Neural crest cell (in vitro differentiated cells): ENCODE results near the gene GDF7. TPM values are rescaled to one million over a fixed set of nuclear protein-coding genes. Genes with fewer than 3 reads are reported as not detected.

Experiments
- DNase-seq: peaks from one replicate; pipeline ENCODE4 v3.0.0; 2021; ENCODE audit warnings: low read depth, mixed read lengths, low spot score
- H3K27ac Mint-ChIP-seq: one replicate; pipeline ENCODE4 v1.8.0; 2021; ENCODE audit warnings: mild to moderate bottlenecking, mixed read lengths; ENCODE audit not compliant: unreplicated experiment
- H3K27me3 Mint-ChIP-seq: 2 replicates; pipeline ENCODE4 v1.8.0; 2021; ENCODE audit warnings: low read depth, mild to moderate bottlenecking, mixed read lengths
- H3K36me3 Mint-ChIP-seq: 2 replicates; pipeline ENCODE4 v1.8.0; 2021; ENCODE audit warnings: low read depth, mild to moderate bottlenecking, mixed read lengths
- H3K4me1 Mint-ChIP-seq: 2 replicates; pipeline ENCODE4 v1.8.0; 2021; ENCODE audit warnings: mixed read lengths
- H3K4me3 Mint-ChIP-seq: one replicate; pipeline ENCODE4 v1.8.0; 2021; ENCODE audit warnings: mild to moderate bottlenecking, mixed read lengths
- H3K9me3 Mint-ChIP-seq: 2 replicates; pipeline ENCODE4 v1.8.0; 2021; ENCODE audit warnings: mixed read lengths
- total RNA-seq: library from RNA; stranded (reverse); gene quantifications from 2 replicates; pipeline ENCODE4 v1.2.1, GENCODE V29; 2021
- TF ChIP-seq, protein P1 (sequence below): fragments of 200-600 bp; sonication (generic); conservative IDR thresholded peaks from 2 replicates; pipeline ENCODE4 v1.5.0; 2021; ENCODE audit warnings: antibody characterized with exemption, mild to moderate bottlenecking

GDF7 gene
- total RNA-seq, 1 donor from 2014 or later: 0.40 TPM

DNA sequence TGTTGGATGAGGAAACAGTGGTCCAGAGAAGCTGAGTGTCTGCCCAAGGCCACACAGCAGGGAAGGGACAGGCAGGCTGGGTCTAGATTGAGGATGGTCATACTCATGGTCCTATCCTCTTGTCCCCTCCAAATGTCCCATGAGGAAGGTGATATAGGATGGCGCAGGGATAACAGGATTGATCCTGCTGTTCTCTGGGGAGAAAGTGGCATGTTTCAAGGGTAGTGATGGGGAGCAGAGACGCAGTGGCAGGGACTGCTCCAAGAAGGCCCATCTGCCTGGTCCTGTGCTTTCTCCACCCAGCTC is 40.6 kb upstream of the GDF7 start:
- DNase-seq: no peak
- Mint-ChIP-seq H3K27ac (peak overlapping the region; percentile 32), H3K27me3 (peaks cover 2% of the 10 kb centered on the region), H3K4me1 (peaks cover 46% of the 10 kb centered on the region), H3K9me3 (no peaks in the 10 kb centered on the region), H3K36me3 (no peaks in the 10 kb centered on the region), H3K4me3 (no peak overlapping the region)
- TF ChIP-seq, protein P1, sequence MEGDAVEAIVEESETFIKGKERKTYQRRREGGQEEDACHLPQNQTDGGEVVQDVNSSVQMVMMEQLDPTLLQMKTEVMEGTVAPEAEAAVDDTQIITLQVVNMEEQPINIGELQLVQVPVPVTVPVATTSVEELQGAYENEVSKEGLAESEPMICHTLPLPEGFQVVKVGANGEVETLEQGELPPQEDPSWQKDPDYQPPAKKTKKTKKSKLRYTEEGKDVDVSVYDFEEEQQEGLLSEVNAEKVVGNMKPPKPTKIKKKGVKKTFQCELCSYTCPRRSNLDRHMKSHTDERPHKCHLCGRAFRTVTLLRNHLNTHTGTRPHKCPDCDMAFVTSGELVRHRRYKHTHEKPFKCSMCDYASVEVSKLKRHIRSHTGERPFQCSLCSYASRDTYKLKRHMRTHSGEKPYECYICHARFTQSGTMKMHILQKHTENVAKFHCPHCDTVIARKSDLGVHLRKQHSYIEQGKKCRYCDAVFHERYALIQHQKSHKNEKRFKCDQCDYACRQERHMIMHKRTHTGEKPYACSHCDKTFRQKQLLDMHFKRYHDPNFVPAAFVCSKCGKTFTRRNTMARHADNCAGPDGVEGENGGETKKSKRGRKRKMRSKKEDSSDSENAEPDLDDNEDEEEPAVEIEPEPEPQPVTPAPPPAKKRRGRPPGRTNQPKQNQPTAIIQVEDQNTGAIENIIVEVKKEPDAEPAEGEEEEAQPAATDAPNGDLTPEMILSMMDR: no peak

DNA sequence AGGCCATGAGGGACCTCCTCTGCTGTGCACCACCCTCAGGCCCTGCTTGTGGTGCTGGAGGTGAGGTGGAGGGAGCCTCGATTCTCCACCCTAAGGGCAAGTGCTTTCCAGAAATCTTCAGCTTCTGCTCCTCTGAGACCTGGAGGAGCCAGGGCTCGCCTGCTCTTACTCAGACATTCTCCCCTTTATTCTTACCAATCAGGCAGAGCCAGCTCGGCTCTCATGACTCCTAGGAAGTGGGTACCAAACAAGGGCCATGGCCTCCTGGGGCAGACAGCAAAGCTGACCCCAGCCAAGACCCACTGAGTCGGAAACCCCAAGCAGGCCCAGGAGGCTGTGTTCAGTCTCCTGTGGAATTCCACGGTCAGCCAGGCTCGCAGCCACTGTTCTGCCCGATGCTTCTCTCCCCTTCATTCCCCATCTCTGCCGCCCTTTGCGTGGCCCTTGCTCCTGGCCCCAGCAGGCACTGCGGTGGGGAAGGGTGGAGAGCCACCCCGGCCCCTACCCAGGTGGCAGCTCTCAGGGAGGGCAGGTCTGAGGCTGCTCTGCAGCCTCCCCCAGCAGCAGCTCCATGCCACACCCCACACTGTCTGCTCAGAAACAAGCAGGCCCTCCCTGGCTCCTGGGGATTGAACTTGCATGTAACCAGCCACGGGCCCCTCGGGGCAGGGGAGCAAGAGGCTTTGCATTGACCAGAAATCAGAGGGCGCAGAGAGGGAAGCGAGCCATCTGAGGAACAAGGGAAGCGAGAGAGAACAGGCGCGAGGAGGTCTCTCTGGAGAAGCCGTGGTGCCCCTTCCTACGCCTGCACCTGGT is 40.0 kb upstream of the GDF7 start:
- TF ChIP-seq, protein P1: no peak

DNA sequence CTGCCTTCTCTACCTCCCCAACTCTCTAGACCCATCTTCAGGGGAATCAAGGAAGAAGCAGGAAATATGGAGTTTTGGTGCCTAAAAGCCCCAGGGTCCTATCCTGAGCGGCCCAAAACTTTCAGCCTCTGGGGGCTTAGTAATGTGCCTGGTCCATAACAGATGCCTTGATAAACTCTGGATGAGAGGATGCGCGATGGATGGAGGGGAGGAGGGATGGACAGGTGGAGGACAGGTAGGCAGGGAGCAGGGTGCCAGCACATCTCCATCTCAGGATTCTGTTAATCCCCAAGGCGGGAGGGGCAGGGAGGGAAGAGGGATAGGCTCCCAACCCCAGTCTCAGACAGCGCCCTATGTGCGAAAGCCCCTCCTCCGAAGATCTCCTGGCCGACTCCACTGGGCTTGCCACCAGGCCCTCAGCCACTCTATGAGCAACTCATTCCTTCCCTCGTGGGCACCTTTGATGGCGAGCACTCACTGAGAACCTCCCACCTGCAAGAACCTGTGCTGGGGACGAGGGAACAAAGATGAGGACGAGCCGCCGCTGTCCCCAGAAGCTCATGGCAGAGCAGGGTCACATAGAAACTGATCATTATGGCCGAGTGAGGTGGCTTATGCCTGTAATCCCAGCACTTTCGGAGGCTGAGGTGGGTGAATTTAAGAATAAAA is 39.1 kb upstream of the GDF7 start:
- Mint-ChIP-seq H3K27me3 (peaks cover 2% of the 10 kb centered on the region), H3K27ac (peak overlapping the region; percentile 67), H3K9me3 (no peaks in the 10 kb centered on the region), H3K4me3 (no peak overlapping the region), H3K36me3 (no peaks in the 10 kb centered on the region), H3K4me1 (peaks cover 45% of the 10 kb centered on the region)
- TF ChIP-seq, protein P1: no peak
- no peak for DNase-seq

More for the DNA sequence above, 40.0 kb upstream of the GDF7 start:
- H3K4me1 Mint-ChIP-seq: peaks cover 46% of the 10 kb centered on the region
- H3K9me3 Mint-ChIP-seq: no peaks in the 10 kb centered on the region
- H3K27ac Mint-ChIP-seq: peak overlapping the region; percentile 67
- no peak overlapping the region for H3K4me3 Mint-ChIP-seq
- H3K36me3 Mint-ChIP-seq: no peaks in the 10 kb centered on the region
- DNase-seq: no peak
- peaks cover 2% of the 10 kb centered on the region for H3K27me3 Mint-ChIP-seq

DNA sequence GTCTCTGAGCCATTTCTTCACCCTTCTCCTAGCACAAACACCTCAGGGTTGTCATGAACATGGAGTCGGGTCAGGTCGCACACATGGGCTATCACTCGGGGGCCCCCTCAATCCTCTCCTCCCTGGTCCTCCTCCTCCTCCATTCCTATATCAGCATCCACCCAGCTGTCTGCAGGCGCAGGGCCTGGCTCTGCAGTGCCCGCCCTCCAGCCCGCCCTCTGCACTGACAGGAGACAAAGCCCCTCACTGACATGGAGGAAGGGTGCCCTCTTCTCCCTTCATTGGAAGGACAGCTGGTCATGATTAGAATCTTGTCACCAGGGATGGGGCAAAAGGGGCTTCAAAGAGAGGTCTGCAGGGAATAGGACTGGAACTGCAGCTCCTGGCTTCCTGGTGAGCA is 37.8 kb upstream of the GDF7 start:
- Mint-ChIP-seq H3K27ac (no peak overlapping the region), H3K36me3 (no peaks in the 10 kb centered on the region), H3K9me3 (no peaks in the 10 kb centered on the region), H3K27me3 (peaks cover 2% of the 10 kb centered on the region), H3K4me3 (no peak overlapping the region), H3K4me1 (peaks cover 40% of the 10 kb centered on the region)
- TF ChIP-seq, protein P1: no peak
- DNase-seq: no peak

DNA sequence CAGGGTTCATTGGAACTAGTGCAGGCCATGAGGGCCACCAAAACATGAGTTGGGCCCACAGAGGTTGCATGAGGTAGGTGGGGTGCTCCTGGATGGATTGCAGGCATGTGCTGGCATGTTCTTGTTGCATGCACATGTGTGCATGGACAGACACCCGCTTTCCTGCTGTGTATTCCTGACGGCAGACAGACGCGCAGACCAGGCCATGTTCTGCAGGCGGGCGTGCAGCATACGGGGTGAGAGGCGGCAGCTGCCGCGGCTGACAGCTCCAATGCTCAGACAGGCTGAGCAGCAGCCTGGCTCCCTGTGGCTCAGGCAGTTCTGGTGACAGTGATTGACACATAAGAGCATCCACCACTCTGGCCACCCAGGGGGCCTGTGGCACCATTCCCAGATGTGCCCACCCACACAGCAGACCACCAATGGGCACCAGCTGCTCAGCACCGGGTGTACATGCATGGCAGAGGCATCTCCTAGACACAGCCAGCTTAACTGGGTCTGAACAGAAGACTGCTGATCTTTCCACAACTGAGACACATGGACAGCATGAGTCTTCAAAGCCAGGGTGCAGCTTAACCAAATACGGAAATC is 37.3 kb upstream of the GDF7 start:
- DNase-seq: no peak
- H3K4me1 Mint-ChIP-seq: peaks cover 40% of the 10 kb centered on the region
- no peaks in the 10 kb centered on the region for H3K9me3 Mint-ChIP-seq
- no peaks in the 10 kb centered on the region for H3K36me3 Mint-ChIP-seq
- H3K4me3 Mint-ChIP-seq: no peak overlapping the region
- TF ChIP-seq, protein P1: no peak
- H3K27me3 Mint-ChIP-seq: peaks cover 2% of the 10 kb centered on the region
- H3K27ac Mint-ChIP-seq: no peak overlapping the region
